HEK293 (cell line): ENCODE measurements around the gene HABP4.

ENCODE experiments used
- CTCF ChIA-PET: fragments of 350-600 bp; formaldehyde crosslinking; extraction: SDS; loops from one replicate; lab custom pipeline; 2021; ENCODE audit warnings: antibody characterized with exemption; lab: Yijun Ruan, JAX
- POLR2A ChIA-PET: fragments of 300-600 bp; formaldehyde crosslinking; extraction: SDS; loops from one replicate; lab custom pipeline; 2020; ENCODE audit warnings: antibody characterized with exemption, inconsistent platforms; lab: Yijun Ruan, JAX
- H3K27ac ChIP-seq: fragments of 200-500 bp; sonication (Bioruptor generic); 2 replicates; pipeline ENCODE4 v1.5.1; 2014; ENCODE audit warnings: low read depth, low read length, control low read depth, inconsistent platforms; ENCODE audit errors: extremely low read depth
- H3K36me3 ChIP-seq, 2 experiments: fragments of 200-500 bp in 1 of 2; sonication (Bioruptor generic) in 1 of 2; 1 replicate in 1 of 2; 2 replicates in 1 of 2; pipeline ENCODE4 v1.5.1; 2014 to 2017; ENCODE audit warnings: inconsistent platforms in 2 of 2, low read length in 2 of 2; ENCODE audit not compliant: control insufficient read depth in 2 of 2, insufficient read depth in 1 of 2
- H3K4me1 ChIP-seq: fragments of 200-500 bp; sonication (Bioruptor generic); 2 replicates; pipeline ENCODE4 v1.5.1; 2014; ENCODE audit warnings: mild to moderate bottlenecking, low read length, inconsistent platforms; ENCODE audit not compliant: control insufficient read depth, insufficient read depth
- H3K4me3 ChIP-seq: 2 replicates; pipeline ENCODE4 v1.5.1; 2011; ENCODE audit warnings: low read depth, mild to moderate bottlenecking, control low read depth, low read length, moderate library complexity
- H3K9me3 ChIP-seq: fragments of 200-500 bp; sonication (Bioruptor generic); 2 replicates; pipeline ENCODE4 v1.5.1; 2014; ENCODE audit warnings: low read depth, low read length, inconsistent platforms; ENCODE audit not compliant: control insufficient read depth, insufficient read depth
- AEBP2 ChIP-seq: fragments of 450-650 bp; formaldehyde crosslinking; IDR thresholded peaks from 2 replicates; pipeline ENCODE4 v1.5.1; 2016; ENCODE audit warnings: missing biosample characterization, missing genetic modification characterization, borderline replicate concordance
- ELK4 ChIP-seq: IDR thresholded peaks from 2 replicates; pipeline ENCODE4 v1.6.1; 2011; ENCODE audit warnings: mild to moderate bottlenecking, low read depth, low read length, borderline replicate concordance
- KLF16 ChIP-seq: fragments of 450-650 bp; formaldehyde crosslinking; IDR thresholded peaks from 2 replicates; pipeline ENCODE4 v1.5.1; 2017; ENCODE audit warnings: missing biosample characterization, missing genetic modification characterization
- MYNN ChIP-seq: fragments of 450-650 bp; formaldehyde crosslinking; IDR thresholded peaks from 2 replicates; pipeline ENCODE4 v1.5.1; 2016; ENCODE audit warnings: missing biosample characterization, missing genetic modification characterization, borderline replicate concordance
- OVOL3 ChIP-seq: fragments of 450-650 bp; formaldehyde crosslinking; IDR thresholded peaks from 2 replicates; pipeline ENCODE4 v1.5.1; 2016; ENCODE audit warnings: missing biosample characterization, missing genetic modification characterization
- PRDM10 ChIP-seq: fragments of 450-650 bp; formaldehyde crosslinking; IDR thresholded peaks from 2 replicates; pipeline ENCODE4 v1.5.1; 2016; ENCODE audit warnings: missing biosample characterization, missing genetic modification characterization
- SP2 ChIP-seq: fragments of 450-650 bp; formaldehyde crosslinking; IDR thresholded peaks from 2 replicates; pipeline ENCODE4 v1.5.1; 2016; ENCODE audit warnings: missing biosample characterization, missing genetic modification characterization
- SP3 ChIP-seq: fragments of 450-650 bp; formaldehyde crosslinking; IDR thresholded peaks from 2 replicates; pipeline ENCODE4 v1.5.1; 2016; ENCODE audit warnings: missing biosample characterization, missing genetic modification characterization
- ZBTB17 ChIP-seq: fragments of 450-650 bp; formaldehyde crosslinking; IDR thresholded peaks from 2 replicates; pipeline ENCODE4 v1.5.1; 2016; ENCODE audit warnings: missing biosample characterization, missing genetic modification characterization
- ZFP3 ChIP-seq: fragments of 450-650 bp; formaldehyde crosslinking; IDR thresholded peaks from 2 replicates; pipeline ENCODE4 v1.5.1; 2016; ENCODE audit warnings: low read depth, missing biosample characterization, missing genetic modification characterization
- ZNF133 ChIP-seq: fragments of 450-650 bp; formaldehyde crosslinking; IDR thresholded peaks from 2 replicates; pipeline ENCODE4 v1.5.1; 2016; ENCODE audit warnings: missing biosample characterization, missing genetic modification characterization
- ZNF138 ChIP-seq: fragments of 450-650 bp; formaldehyde crosslinking; IDR thresholded peaks from 2 replicates; pipeline ENCODE4 v1.5.1; 2016; ENCODE audit warnings: missing biosample characterization, missing genetic modification characterization, borderline replicate concordance
- ZNF211 ChIP-seq: fragments of 450-650 bp; formaldehyde crosslinking; IDR thresholded peaks from 2 replicates; pipeline ENCODE4 v1.5.1; 2016; ENCODE audit warnings: low read depth, missing biosample characterization, missing genetic modification characterization
- ZNF221 ChIP-seq: fragments of 450-650 bp; formaldehyde crosslinking; IDR thresholded peaks from 2 replicates; pipeline ENCODE4 v1.5.1; 2017; ENCODE audit warnings: missing biosample characterization, missing genetic modification characterization, borderline replicate concordance
- ZNF239 ChIP-seq: fragments of 450-650 bp; formaldehyde crosslinking; IDR thresholded peaks from 2 replicates; pipeline ENCODE4 v1.5.1; 2016; ENCODE audit warnings: missing biosample characterization, missing genetic modification characterization
- ZNF292 ChIP-seq: fragments of 450-650 bp; formaldehyde crosslinking; IDR thresholded peaks from 2 replicates; pipeline ENCODE4 v1.5.1; 2016; ENCODE audit warnings: low read depth, missing biosample characterization, missing genetic modification characterization, borderline replicate concordance
- ZNF394 ChIP-seq: fragments of 450-650 bp; formaldehyde crosslinking; IDR thresholded peaks from 2 replicates; pipeline ENCODE4 v1.5.1; 2016; ENCODE audit warnings: missing biosample characterization, missing genetic modification characterization, mild to moderate bottlenecking, moderate library complexity, borderline replicate concordance
- ZNF501 ChIP-seq: fragments of 450-650 bp; formaldehyde crosslinking; IDR thresholded peaks from 2 replicates; pipeline ENCODE4 v1.5.1; 2016; ENCODE audit warnings: missing biosample characterization, missing genetic modification characterization
- ZNF626 ChIP-seq: fragments of 450-650 bp; sonication (Bioruptor Pico); formaldehyde crosslinking; IDR thresholded peaks from 2 replicates; pipeline ENCODE4 v1.5.1; 2018; ENCODE audit warnings: missing biosample characterization, missing genetic modification characterization, inconsistent platforms
- ZNF692 ChIP-seq: fragments of 450-650 bp; formaldehyde crosslinking; IDR thresholded peaks from 2 replicates; pipeline ENCODE4 v1.5.1; 2016; ENCODE audit warnings: missing biosample characterization, missing genetic modification characterization
- ZNF785 ChIP-seq: fragments of 450-650 bp; formaldehyde crosslinking; IDR thresholded peaks from 2 replicates; pipeline ENCODE4 v1.5.1; 2016; ENCODE audit warnings: missing biosample characterization, missing genetic modification characterization
- ZNF837 ChIP-seq: fragments of 450-650 bp; formaldehyde crosslinking; IDR thresholded peaks from 2 replicates; pipeline ENCODE4 v1.5.1; 2016; ENCODE audit warnings: missing biosample characterization, missing genetic modification characterization

Gene HABP4

GRCh38 chr9:96519095-96519494, 69.1 kb downstream of the HABP4 start (continued):
- TF ChIP-seq ZNF292 (tag by site-specific recombination) (no peak), ZFP3 (tag by site-specific recombination) (no peak), MYNN (tag by site-specific recombination) (no peak), ZNF394 (tag by site-specific recombination) (no peak), ZNF626 (tag by site-specific recombination) (no peak), ZNF692 (tag by site-specific recombination) (no peak), ZNF785 (tag by site-specific recombination) (no peak), ZBTB17 (tag by site-specific recombination) (no peak), ZNF138 (tag by site-specific recombination) (no peak), ZNF221 (tag by site-specific recombination) (no peak), ZNF837 (no peak)
- TF ChIP-seq, all 188 proteins: peak for 0

GRCh38 chr9:96519787-96520186, 69.8 kb downstream of the HABP4 start:
- POLR2A ChIA-PET: no interaction called here

More at GRCh38 chr9:96519787-96520186, 69.8 kb downstream of the HABP4 start:
- TF ChIP-seq SP3 (tag by site-specific recombination) (no peak), OVOL3 (tag by site-specific recombination) (no peak), ZFP3 (tag by site-specific recombination) (no peak), PRDM10 (tag by site-specific recombination) (no peak), ELK4 (no peak), ZNF292 (tag by site-specific recombination) (no peak), KLF16 (tag by site-specific recombination) (no peak), ZNF239 (tag by site-specific recombination) (no peak), SP2 (tag by site-specific recombination) (no peak), ZNF133 (tag by site-specific recombination) (no peak), AEBP2 (tag by site-specific recombination) (no peak), ZNF211 (tag by site-specific recombination) (no peak), ZNF501 (no peak), ZNF394 (tag by site-specific recombination) (no peak)
- H3K27ac ChIP-seq: no peak overlapping the region
- H3K4me1 ChIP-seq: no peaks in the 10 kb centered on the region
- CTCF ChIA-PET: interaction anchor here (0.5 to 0.7 kb wide), 2 partner anchors 59 to 99 kb away, joined by 3 read pairs; no protein-coding TSS in a partner anchor
- no peaks in the 10 kb centered on the region for H3K9me3 ChIP-seq
- peaks cover 0 to 29% of the 10 kb centered on the region in 2 experiments; a peak in 2 of 3 replicates for H3K36me3 ChIP-seq
- H3K4me3 ChIP-seq: no peak overlapping the region
